ENCODE data around the gene SMIM32. TPM values are rescaled to one million over a fixed set of nuclear protein-coding genes. Genes with fewer than 3 reads are reported as not detected.

Gene SMIM32
- not detected in 2 replicates for total RNA-seq

DNA sequence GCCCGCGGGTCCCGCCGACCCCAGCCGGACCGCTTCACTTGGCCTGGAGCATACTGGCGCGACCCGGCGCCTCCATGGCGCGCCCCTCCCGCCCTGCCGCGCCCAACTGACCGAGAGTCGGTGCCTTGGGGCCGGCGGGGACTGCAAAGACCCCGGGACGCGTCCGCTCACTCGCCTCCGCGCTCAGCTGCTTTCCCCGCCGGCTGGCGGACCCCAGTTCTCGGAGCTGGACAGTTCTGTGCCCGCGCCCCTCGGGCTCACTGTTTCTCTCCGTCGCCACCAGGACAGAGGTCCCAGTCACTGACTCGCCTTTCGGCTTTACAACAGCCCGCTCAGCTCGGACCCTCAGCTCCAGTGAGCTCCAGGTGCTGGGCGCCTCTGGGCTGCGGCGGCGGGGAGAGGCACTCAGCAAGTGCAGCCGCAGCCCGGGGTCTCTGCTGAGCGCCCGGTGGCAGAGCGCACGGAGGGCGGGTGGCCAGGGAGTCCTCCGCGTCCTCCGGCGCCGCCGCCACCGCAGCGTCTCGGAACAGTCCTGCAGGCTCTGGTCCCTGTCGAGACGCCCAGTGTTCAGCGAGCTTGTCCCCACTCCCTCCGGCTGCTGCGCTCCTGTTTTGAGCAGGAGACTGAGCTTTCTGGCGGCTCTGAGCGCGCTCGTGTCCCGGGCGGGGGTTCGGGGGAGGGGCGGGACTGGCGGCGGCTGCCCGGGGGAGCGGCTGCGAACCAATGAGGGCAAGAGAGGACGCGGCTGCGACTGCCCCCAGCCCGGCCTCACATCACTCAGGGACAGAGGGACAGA, at the start of gene SMIM32:
Gene SMIM32 (minus strand): TSS at position 637 of the 796 bp plus-strand sequence. CDS start 638 bp downstream, outside the sequence.

Other genes starting within 250 kb of the SMIM32 start
- not detected in 2 replicates for gene LECT2, start 238.2 kb downstream of the SMIM32 start, total RNA-seq
- gene TGFBI, start 164.2 kb downstream of the SMIM32 start, total RNA-seq, result 319 and 366 TPM in 2 replicates
- 57.4 and 68.7 TPM in 2 replicates for gene SMAD5, start 60.3 kb downstream of the SMIM32 start, total RNA-seq
- gene TRPC7, start 172.4 kb upstream of the SMIM32 start, total RNA-seq, result not detected in 2 replicates

All from cardiac ventricle fibroblast (primary cell).